Tibial nerve (tissue), 4 donors: ENCODE measurements around the gene NINL.

ENCODE experiments used
- CTCF ChIP-seq, 5 experiments: fragments of 200-600 bp in 3 of 5; fragments of 450-650 bp in 2 of 5; sonication (generic) in 3 of 5; IDR thresholded peaks; one replicate each; pipeline ENCODE4 v1.5.1; 2016 to 2019; ENCODE audit warnings: antibody characterized with exemption in 5 of 5, mild to moderate bottlenecking in 3 of 5, moderate library complexity in 2 of 5
- EP300 ChIP-seq, 2 donors: sonication (generic); formaldehyde crosslinking; IDR thresholded peaks; one replicate each; pipeline ENCODE4 v1.6.1; 2017; ENCODE audit warnings: antibody characterized with exemption in 2 of 2, mild to moderate bottlenecking in 1 of 2
- POLR2A ChIP-seq, 2 donors: fragments of 450-650 bp; IDR thresholded peaks; one replicate each; pipeline ENCODE4 v1.6.1; 2017; ENCODE audit warnings: antibody characterized with exemption in 2 of 2, mild to moderate bottlenecking in 2 of 2, moderate library complexity in 2 of 2

GRCh38 chr20:25549172-25549773, 36.1 kb downstream of the NINL start:
- TF ChIP-seq CTCF (IDR thresholded peaks at IDR 0.05) (no peak), EP300 (IDR thresholded peaks at IDR 0.05) (no peak), POLR2A (IDR thresholded peaks at IDR 0.05) (no peak)
